K562 (cell line): ENCODE measurements around the gene CD3D. TPM values are rescaled to one million over a fixed set of nuclear protein-coding genes. Genes with fewer than 3 reads are reported as not detected.
A peak's percentile ranks its signal among the peaks of the same experiment; 100 is the strongest.

Source experiments
- ATAC-seq: fragments of 200-7000 bp; cut with Tn5 transposase; 3 replicates; pipeline ENCODE4 v1.9.1; 2020; ENCODE audit warnings: moderate library complexity
- BruUV-seq: library from RNA; stranded (reverse); fragments of 400-500 nt; replicated peaks from 2 replicates; lab custom pipeline; 2021; lab: Mats Ljungman, UMichigan
- CTCF ChIA-PET: fragments of 300-600 bp; formaldehyde crosslinking; extraction: SDS; loops from one replicate; lab custom pipeline; 2021; ENCODE audit warnings: low intra/inter-chr PET ratio; lab: Yijun Ruan, JAX
- POLR2A ChIA-PET: fragments of 300-600, 350-650 bp; sonication (Branson Sonifier 250); formaldehyde crosslinking; extraction: SDS; loops from one replicate; lab custom pipeline; 2021; ENCODE audit warnings: antibody characterized with exemption, inconsistent platforms; lab: Yijun Ruan, JAX
- DNase-seq, 4 experiments: peaks; one replicate each; pipeline versions ENCODE4 v3.0.0 to v3.0.0-alpha.2; 2011 to 2018; ENCODE audit warnings: low spot score in 3 of 4, mixed read lengths in 3 of 4; ENCODE audit errors: extremely low read depth in 1 of 4
- FAIRE-seq: peaks from 2 replicates; lab custom pipeline; 2011; peaks lifted over from hg19 to GRCh38; lab: Jason Lieb, UNC
- H2AFZ ChIP-seq: 2 replicates; pipeline ENCODE4 v1.6.0; 2011; ENCODE audit warnings: low read depth, low read length, control low read depth, inconsistent platforms
- H3K27ac ChIP-seq: fragments of 200-600 bp; 3 replicates; pipeline ENCODE4 v1.8.0; 2011; ENCODE audit warnings: low read depth, mild to moderate bottlenecking, control low read depth, inconsistent platforms, low read length, moderate library complexity, mixed read lengths; ENCODE audit errors: extremely low read depth
- H3K27me3 ChIP-seq, 2 experiments: fragments of 300-600 bp in 1 of 2; 2 replicates in 1 of 2; 3 replicates in 1 of 2; pipeline versions ENCODE4 v1.6.0 to v1.8.0; 2011; ENCODE audit warnings: inconsistent platforms in 2 of 2, low read length in 2 of 2, mild to moderate bottlenecking in 1 of 2, mixed read lengths in 1 of 2, moderate library complexity in 1 of 2; ENCODE audit not compliant: control insufficient read depth in 2 of 2, insufficient read depth in 2 of 2
- H3K36me3 ChIP-seq: fragments of 300-600 bp; 3 replicates; pipeline ENCODE4 v1.8.0; 2011; ENCODE audit warnings: mild to moderate bottlenecking, low read length, inconsistent platforms; ENCODE audit not compliant: control insufficient read depth, insufficient read depth
- H3K4me1 ChIP-seq, 2 experiments: fragments of 200-600 bp in 1 of 2; replicated peaks in 1 of 2; 2 replicates in 1 of 2; 3 replicates in 1 of 2; pipeline versions ENCODE4 v1.5.1 to v1.8.0; 2011; ENCODE audit warnings: inconsistent platforms in 2 of 2, low read length in 2 of 2, mild to moderate bottlenecking in 1 of 2, mixed read lengths in 1 of 2, moderate library complexity in 1 of 2; ENCODE audit not compliant: control insufficient read depth in 2 of 2, insufficient read depth in 2 of 2
- H3K4me2 ChIP-seq: 2 replicates; pipeline ENCODE4 v1.6.1; 2011; ENCODE audit warnings: low read length, control low read depth, inconsistent platforms, mixed read lengths; ENCODE audit not compliant: insufficient read depth
- H3K4me3 ChIP-seq: fragments of 200-600 bp; sonication (generic), shearing (Covaris generic); 2 replicates; pipeline ENCODE4 v1.5.1; 2016; ENCODE audit warnings: control low read depth, inconsistent platforms
- H3K79me2 ChIP-seq: fragments of 200-600 bp; 3 replicates; pipeline ENCODE4 v1.8.0; 2011; ENCODE audit warnings: low read length, inconsistent platforms; ENCODE audit not compliant: control insufficient read depth, insufficient read depth
- H3K9ac ChIP-seq, 2 experiments: 2 replicates each; pipeline versions ENCODE4 v1.6.0 to v1.6.1; 2011; ENCODE audit warnings: low read depth in 2 of 2, low read length in 2 of 2, control low read depth in 1 of 2, inconsistent platforms in 1 of 2, mild to moderate bottlenecking in 1 of 2, mixed read lengths in 1 of 2; ENCODE audit not compliant: insufficient read depth in 1 of 2
- H3K9me1 ChIP-seq: one replicate; pipeline ENCODE4 v1.6.0; 2011; ENCODE audit warnings: inconsistent platforms, mild to moderate bottlenecking, low read length, moderate library complexity; ENCODE audit not compliant: control insufficient read depth, insufficient read depth
- H3K9me3 ChIP-seq: replicated peaks from 2 replicates; pipeline ENCODE4 v1.5.1; 2011; ENCODE audit warnings: low read depth, low read length, inconsistent platforms; ENCODE audit not compliant: control insufficient read depth, insufficient read depth
- H4K20me1 ChIP-seq: replicated peaks from 2 replicates; pipeline ENCODE4 v1.6.1; 2011; ENCODE audit warnings: low read length, inconsistent platforms, mixed read lengths; ENCODE audit not compliant: control insufficient read depth, insufficient read depth
- MYBL2 ChIP-seq, 2 experiments: fragments of 450-650 bp in 1 of 2; sonication (generic) in 1 of 2; formaldehyde crosslinking in 1 of 2; IDR thresholded peaks; 2 replicates each; pipeline versions ENCODE4 v1.6.1 to v1.8.1; 2017 to 2022; ENCODE audit warnings: borderline replicate concordance in 1 of 2, inconsistent platforms in 1 of 2, low read depth in 1 of 2, mild to moderate bottlenecking in 1 of 2, missing genetic modification reagents in 1 of 2, moderate library complexity in 1 of 2
- NR1H2 ChIP-seq: sonication (generic); formaldehyde crosslinking; IDR thresholded peaks from 2 replicates; pipeline ENCODE4 v1.4.0; 2020; ENCODE audit warnings: mild to moderate bottlenecking, missing genetic modification reagents
- SMAD4 ChIP-seq: fragments of 250-450 bp; sonication (Bioruptor Pico); conservative IDR thresholded peaks from 2 replicates; pipeline ENCODE4 v1.8.0; 2021; ENCODE audit warnings: inconsistent platforms, mild to moderate bottlenecking, moderate library complexity
- WGBS: fragments of 100-300 bp; shearing (Covaris generic); methylation state at CpG from one replicate; pipeline ENCODE4 v1.1.6; 2016; ENCODE audit warnings: low coverage, mixed read lengths; ENCODE audit not compliant: insufficient coverage; ENCODE audit errors: missing lambda C conversion rate; 5-methylcytosine and 5-hydroxymethylcytosine counted together
- in situ Hi-C: fragments of 300-500 bp; cut with MboI; formaldehyde crosslinking; loops from 4 replicates; pipeline ENCODE4 v1.15.0; 2018; ENCODE audit warnings: inconsistent platforms, mixed read lengths
- intact Hi-C: fragments of 100-400 bp; cut with micrococcal nuclease; formaldehyde crosslinking; loops from 2 replicates; pipeline ENCODE4 v1.14.2; 2022
- polyA plus RNA-seq, 8 experiments: library from polyadenylated mRNA; depleted of rRNA in 4 of 8; stranded (reverse) in 5 of 8; unstranded in 3 of 8; fragments of >200 nt; fragmentation: Nextera tagmentation in 2 of 8; fragmentation: Illumina TruSeq in 1 of 8; extraction: Ambion mirVana in 2 of 8; extraction: Trizol in 1 of 8; gene quantifications; 2 replicates each; pipeline versions ENCODE4 v1.2.1 to v1.2.3, GENCODE V29; 2011 to 2014; ENCODE audit warnings: inconsistent platforms in 1 of 8, missing spikeins in 1 of 8
- total RNA-seq, 7 experiments: library from RNA; depleted of rRNA in 6 of 7; stranded (reverse); fragments of >200 nt in 6 of 7; fragmentation: Illumina TruSeq in 2 of 7; extraction: Trizol in 2 of 7; gene quantifications; 2 replicates each; pipeline versions ENCODE4 v1.2.1 to v1.2.3, GENCODE V29; 2011 to 2021; ENCODE audit warnings: low replicate concordance in 1 of 7
- TF ChIP-seq, protein P1 (sequence below): fragments of 250-450 bp; sonication (Bioruptor Pico); IDR thresholded peaks from 2 replicates; pipeline ENCODE4 v1.5.0; 2021; ENCODE audit warnings: mild to moderate bottlenecking, moderate library complexity
- TF ChIP-seq, protein P2 (sequence below): sonication (generic); formaldehyde crosslinking; IDR thresholded peaks from 2 replicates; pipeline ENCODE4 v1.4.0; 2020; ENCODE audit warnings: mild to moderate bottlenecking, missing genetic modification reagents

Gene CD3D
- total and polyA plus RNA-seq, 9 of the 15 experiments (the other 6 are each of a cell fraction or from before 2014, with no cell fraction given), result 36.2 to 238 (median 67.1) TPM

DNA sequence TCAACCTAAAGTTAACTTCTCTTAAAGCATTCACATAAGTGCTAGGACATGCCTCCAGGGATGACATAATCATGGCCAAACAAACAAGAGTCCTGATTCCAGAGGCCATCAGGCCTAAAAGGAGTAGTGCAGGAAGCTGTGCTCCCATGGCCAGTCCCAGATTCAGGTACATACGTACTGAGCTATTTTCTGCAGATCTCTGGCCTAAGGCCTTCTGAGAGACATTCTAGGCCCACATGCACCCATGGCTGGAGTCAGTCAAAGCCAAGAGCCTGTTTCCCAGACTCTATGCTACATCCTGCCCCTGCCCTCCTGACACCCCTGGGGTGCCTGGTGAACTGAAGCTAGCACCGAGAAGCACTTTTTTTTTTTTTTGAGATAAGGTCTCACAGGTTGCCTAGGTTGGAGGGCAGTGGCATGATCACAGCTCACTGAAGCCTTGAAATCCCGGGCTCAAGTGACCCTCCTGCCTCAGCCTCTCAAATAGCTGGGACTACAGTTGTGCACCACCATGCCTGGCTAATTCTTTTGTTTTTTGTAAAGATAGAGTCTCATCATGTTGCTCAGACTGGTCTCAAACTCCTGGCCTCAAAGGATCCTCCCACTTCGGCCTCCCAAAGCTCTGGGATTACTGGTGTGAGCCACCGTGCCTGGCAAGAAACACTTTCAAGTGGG, 553 bp downstream of the CD3D start:
- Histone ChIP-seq H3K4me1 (peaks cover 12 to 48% of the 10 kb centered on the region in 2 experiments), H2AFZ (peak overlapping the region; percentile 91), H4K20me1 (no peaks in the 10 kb centered on the region), H3K9ac (peak overlapping the region in 1 of 2 experiments; percentile 17; a peak in 1 of 4 replicates), H3K9me3 (no peaks in the 10 kb centered on the region), H3K79me2 (peaks cover 8% of the 10 kb centered on the region; the same call in 2 of the 3 replicates), H3K36me3 (no peaks in the 10 kb centered on the region), H3K4me2 (peak overlapping the region; percentile 74), H3K27me3 (no peaks in the 10 kb centered on the region), H3K9me1 (no peaks in the 10 kb centered on the region), H3K4me3 (peak overlapping the region; percentile 18; the same call in 1 of the 2 replicates), H3K27ac (peak overlapping the region; percentile 51; the same call in 2 of the 3 replicates)
- FAIRE-seq, result peak; percentile 32
- ATAC-seq, result no peak
- no TSS peak for BruUV-seq
- POLR2A ChIA-PET, result interaction anchor here (1.2 to 2.5 kb wide), 2 partner anchors 9 to 19 kb away, joined by 5 to 7 read pairs; no protein-coding TSS in a partner anchor
- intact Hi-C loops (no loop called here), in situ Hi-C loops (no loop called here)
- WGBS, result 36% methylated on average over 5 of the region's 5 CpGs
- no peak for DNase-seq
- CTCF ChIA-PET, result no interaction called here
- TF ChIP-seq, protein P1, sequence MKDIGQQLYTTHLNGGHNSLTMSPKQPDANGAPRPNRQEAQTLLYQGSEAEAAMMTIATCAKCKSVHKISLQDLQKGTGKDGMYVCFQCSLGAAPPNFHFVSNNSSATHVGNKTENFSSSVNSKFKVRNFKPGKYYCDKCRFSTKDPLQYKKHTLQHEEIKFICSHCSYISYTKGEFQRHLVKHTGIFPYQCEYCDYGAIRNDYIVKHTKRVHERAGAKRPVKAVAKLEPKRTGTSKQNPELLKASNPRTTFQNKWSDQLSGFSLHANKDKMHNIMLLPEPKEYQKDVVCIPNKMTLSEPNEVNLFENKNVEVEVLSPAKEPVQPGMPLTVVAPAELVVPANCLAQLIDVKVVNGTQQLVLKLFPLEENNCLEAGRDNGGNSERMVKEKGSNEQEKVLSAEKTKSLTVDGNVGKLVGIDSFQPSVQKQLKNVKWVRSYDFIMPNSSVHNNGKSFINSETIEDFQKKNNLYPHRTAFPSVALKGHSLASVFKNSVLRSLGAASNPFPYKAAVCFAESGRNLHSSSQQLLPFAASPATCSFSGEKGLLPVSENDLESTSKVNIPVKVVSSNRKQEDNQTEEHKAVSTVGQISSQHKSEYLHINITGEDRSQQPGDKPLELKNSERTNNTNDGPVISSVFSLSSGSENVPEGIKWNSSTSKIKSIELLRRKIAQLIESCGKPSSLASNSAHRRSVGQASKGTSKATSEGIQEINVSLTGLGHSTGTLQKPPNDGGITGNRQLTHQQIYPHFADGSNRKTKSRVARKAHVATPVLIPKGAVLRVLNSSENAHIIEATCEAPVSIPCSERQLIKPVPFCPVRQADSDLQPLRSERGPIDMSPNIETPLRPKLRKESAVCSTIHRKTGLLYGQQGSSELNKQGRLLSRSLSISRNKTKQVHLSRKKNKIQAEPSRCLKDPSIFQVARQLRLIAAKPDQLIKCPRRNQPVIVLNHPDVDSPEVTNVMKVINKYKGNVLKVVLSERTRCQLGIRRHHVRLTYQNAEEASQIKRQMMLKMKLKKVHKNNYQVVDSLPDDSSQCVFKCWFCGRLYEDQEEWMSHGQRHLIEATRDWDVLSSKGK (CRISPR knock-in tag), result no peak
- TF ChIP-seq, protein P2, sequence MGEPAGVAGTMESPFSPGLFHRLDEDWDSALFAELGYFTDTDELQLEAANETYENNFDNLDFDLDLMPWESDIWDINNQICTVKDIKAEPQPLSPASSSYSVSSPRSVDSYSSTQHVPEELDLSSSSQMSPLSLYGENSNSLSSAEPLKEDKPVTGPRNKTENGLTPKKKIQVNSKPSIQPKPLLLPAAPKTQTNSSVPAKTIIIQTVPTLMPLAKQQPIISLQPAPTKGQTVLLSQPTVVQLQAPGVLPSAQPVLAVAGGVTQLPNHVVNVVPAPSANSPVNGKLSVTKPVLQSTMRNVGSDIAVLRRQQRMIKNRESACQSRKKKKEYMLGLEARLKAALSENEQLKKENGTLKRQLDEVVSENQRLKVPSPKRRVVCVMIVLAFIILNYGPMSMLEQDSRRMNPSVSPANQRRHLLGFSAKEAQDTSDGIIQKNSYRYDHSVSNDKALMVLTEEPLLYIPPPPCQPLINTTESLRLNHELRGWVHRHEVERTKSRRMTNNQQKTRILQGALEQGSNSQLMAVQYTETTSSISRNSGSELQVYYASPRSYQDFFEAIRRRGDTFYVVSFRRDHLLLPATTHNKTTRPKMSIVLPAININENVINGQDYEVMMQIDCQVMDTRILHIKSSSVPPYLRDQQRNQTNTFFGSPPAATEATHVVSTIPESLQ (CRISPR knock-in tag), result peak; percentile 65; the same call in 1 of the 2 replicates
- TF ChIP-seq SMAD4 (CRISPR knock-in tag), result 0 out of 2 replicates have a peak, but pooled peaks have one; percentile 16
- TF ChIP-seq NR1H2 (CRISPR knock-in tag), result 0 out of 2 replicates have a peak, but pooled peaks have one; percentile 75
- no peak for TF ChIP-seq MYBL2 (IDR thresholded peaks at IDR 0.05; ENCODE audit: low read depth)
- no peak for TF ChIP-seq MYBL2 (CRISPR knock-in tag; IDR thresholded peaks at IDR 0.05; ENCODE audit: borderline replicate concordance)
